HFFc6 (cell line): ENCODE data around the gene VAMP4. TPM values are rescaled to one million over a fixed set of nuclear protein-coding genes. Genes with fewer than 3 reads are reported as not detected.

ENCODE experiments used
- DNase-seq: peaks from one replicate; pipeline ENCODE4 v3.0.0-alpha.2; 2018
- H3K27ac Mint-ChIP-seq: 2 replicates; pipeline ENCODE4 v1.8.0; 2020; ENCODE audit warnings: mild to moderate bottlenecking, mixed read lengths
- H3K27me3 Mint-ChIP-seq: 2 replicates; pipeline ENCODE4 v1.8.0; 2021; ENCODE audit warnings: mild to moderate bottlenecking, moderate library complexity, mixed read lengths; ENCODE audit not compliant: insufficient read depth
- H3K36me3 Mint-ChIP-seq: 2 replicates; pipeline ENCODE4 v1.8.0; 2021; ENCODE audit warnings: low read depth, mixed read lengths
- H3K4me1 Mint-ChIP-seq: 2 replicates; pipeline ENCODE4 v1.8.0; 2020; ENCODE audit warnings: low read depth, mixed read lengths
- H3K4me3 Mint-ChIP-seq: 2 replicates; pipeline ENCODE4 v1.8.0; 2020; ENCODE audit warnings: mild to moderate bottlenecking, moderate library complexity, mixed read lengths
- H3K9me3 Mint-ChIP-seq: 2 replicates; pipeline ENCODE4 v1.8.0; 2020; ENCODE audit warnings: mild to moderate bottlenecking, mixed read lengths
- CTCF ChIP-seq: fragments of 200-600 bp; sonication (generic); IDR thresholded peaks from 2 replicates; pipeline ENCODE4 v1.5.0; 2021; ENCODE audit warnings: antibody characterized with exemption, mild to moderate bottlenecking
- total RNA-seq, 6 experiments: library from RNA; stranded (reverse); fragmentation: NEBNext Ultra II Directional; extraction: Animal tissue kit (Norgen Biotek cat#: 25700); gene quantifications; 2 replicates in 1 of 6; 3 replicates in 5 of 6; pipeline ENCODE4 v1.2.3, GENCODE V29; 2021

The VAMP4 gene
- total RNA-seq, 6 experiments from 2014 or later: 12.8 to 14.7 (median 13.4) TPM

DNA sequence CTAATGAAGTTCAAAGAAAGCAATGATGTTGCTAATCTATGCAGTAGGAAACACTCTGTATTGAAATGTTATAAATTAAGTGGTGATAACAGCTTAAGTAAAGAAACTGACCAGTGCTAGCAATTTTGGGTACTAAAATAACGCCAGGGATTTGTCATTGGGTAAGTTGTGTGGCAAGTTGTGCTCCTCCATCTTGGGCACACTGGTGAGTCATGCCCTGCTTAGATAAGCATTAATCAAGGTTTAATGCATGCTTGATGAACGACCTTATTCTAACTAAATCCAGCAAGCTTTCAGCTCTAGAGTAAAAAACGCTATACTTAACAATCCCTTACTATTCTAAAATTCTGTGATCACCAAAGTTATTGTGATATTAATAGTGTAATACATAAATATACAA lies 25.2 kb downstream of the VAMP4 start:
- H3K4me1 Mint-ChIP-seq: peaks cover 30% of the 10 kb centered on the region
- no peak overlapping the region for H3K4me3 Mint-ChIP-seq
- H3K27me3 Mint-ChIP-seq: no peaks in the 10 kb centered on the region
- H3K9me3 Mint-ChIP-seq: no peaks in the 10 kb centered on the region
- DNase-seq: no peak
- no peaks in the 10 kb centered on the region for H3K36me3 Mint-ChIP-seq
- peak overlapping the region; percentile 65; the same call in 1 of the 2 replicates for H3K27ac Mint-ChIP-seq
- no peak for TF ChIP-seq CTCF

DNA sequence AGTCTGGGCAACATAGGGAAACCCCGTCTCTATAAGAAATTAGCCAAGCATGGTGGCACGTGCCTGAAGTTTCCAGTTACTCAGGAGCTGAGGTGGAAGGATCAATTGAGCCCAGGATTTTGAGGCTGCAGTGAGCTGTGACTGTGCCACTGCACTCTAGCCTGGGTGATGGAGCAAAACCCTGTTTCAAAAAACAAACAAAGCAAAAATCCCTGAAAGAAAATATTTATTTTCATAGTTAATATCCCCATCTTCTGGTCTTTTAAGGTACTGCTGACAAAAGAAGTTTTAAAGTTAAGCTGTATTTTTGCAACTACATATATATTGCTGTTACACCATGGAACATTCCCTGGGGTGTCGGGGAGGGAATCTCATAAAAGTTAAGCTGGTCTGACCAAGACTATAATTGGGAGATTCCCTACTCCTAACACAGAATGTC lies 26.0 kb downstream of the VAMP4 start:
- H3K4me1 Mint-ChIP-seq: peaks cover 30% of the 10 kb centered on the region
- peak overlapping the region; percentile 49 for H3K27ac Mint-ChIP-seq
- TF ChIP-seq CTCF: peak; percentile 81
- H3K4me3 Mint-ChIP-seq: no peak overlapping the region
- no peaks in the 10 kb centered on the region for H3K9me3 Mint-ChIP-seq
- no peaks in the 10 kb centered on the region for H3K27me3 Mint-ChIP-seq
- H3K36me3 Mint-ChIP-seq: no peaks in the 10 kb centered on the region
- DNase-seq: peak; percentile 7

DNA sequence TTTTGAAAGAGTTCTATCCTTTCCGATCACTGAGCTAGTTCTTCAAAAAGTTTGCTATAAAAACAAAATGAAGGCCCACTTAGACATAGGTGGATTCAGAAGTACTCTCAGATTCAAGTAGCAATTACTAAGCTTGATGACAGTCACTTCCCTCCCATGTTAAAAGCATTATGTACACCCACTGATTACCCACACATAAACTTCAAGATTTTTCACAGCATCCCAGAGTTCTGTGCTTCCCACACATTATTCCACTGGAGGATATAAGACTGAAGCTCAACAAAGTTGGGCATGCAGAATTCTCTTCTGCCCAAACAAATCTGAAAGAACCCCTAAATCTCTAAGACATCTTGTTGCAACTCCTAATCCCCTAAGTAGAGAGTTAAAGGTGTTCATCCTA lies 29.5 kb downstream of the VAMP4 start:
- H3K4me1 Mint-ChIP-seq: peaks cover 12% of the 10 kb centered on the region
- H3K4me3 Mint-ChIP-seq: no peak overlapping the region
- peaks cover 5% of the 10 kb centered on the region for H3K36me3 Mint-ChIP-seq
- TF ChIP-seq CTCF: no peak
- no peak for DNase-seq
- H3K9me3 Mint-ChIP-seq: no peaks in the 10 kb centered on the region
- no peaks in the 10 kb centered on the region for H3K27me3 Mint-ChIP-seq
- H3K27ac Mint-ChIP-seq: no peak overlapping the region

DNA sequence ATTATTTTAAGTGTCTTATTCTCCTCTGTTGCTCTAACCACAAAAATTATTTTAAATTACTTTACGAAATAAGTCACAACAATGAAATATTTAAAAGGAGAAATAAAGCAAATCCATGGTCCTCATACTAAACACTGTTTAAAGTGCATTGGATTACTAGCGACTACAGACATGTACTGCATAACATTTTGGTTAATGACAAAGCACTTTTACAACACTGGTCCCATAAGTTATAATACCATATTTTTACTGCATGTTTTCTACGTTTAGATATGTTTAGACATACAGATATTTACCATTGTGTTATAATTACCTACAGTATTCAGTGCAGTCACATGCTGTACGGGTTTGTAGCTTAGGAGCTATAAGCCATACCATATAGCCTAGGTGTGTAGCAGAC lies 30.2 kb downstream of the VAMP4 start:
- no peak for DNase-seq
- H3K9me3 Mint-ChIP-seq: no peaks in the 10 kb centered on the region
- H3K4me1 Mint-ChIP-seq: peaks cover 5% of the 10 kb centered on the region
- H3K27ac Mint-ChIP-seq: no peak overlapping the region
- peaks cover 6% of the 10 kb centered on the region for H3K36me3 Mint-ChIP-seq
- H3K27me3 Mint-ChIP-seq: no peaks in the 10 kb centered on the region
- no peak overlapping the region for H3K4me3 Mint-ChIP-seq
- no peak for TF ChIP-seq CTCF

DNA sequence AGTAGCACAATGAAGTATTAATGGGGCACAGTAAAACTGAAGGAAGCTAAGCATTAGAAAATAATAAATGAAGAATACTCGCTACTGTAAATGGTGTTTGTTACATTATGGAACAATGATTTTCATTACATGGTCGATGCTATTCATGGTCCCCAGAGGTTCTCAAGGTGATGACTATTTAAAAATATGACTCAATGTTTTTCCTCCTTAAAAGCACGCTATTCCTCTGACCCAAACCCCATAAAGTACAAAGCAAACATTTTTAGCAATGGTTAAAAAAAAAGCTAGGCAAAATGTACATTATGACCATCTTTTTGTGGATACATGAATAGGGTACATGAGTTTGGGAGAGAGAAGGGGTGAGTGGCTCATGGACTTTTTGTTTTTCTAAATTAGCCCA lies 34.3 kb downstream of the VAMP4 start:
- peaks cover 6% of the 10 kb centered on the region for H3K36me3 Mint-ChIP-seq
- H3K4me1 Mint-ChIP-seq: no peaks in the 10 kb centered on the region
- no peaks in the 10 kb centered on the region for H3K9me3 Mint-ChIP-seq
- no peak overlapping the region for H3K27ac Mint-ChIP-seq
- H3K27me3 Mint-ChIP-seq: no peaks in the 10 kb centered on the region
- H3K4me3 Mint-ChIP-seq: no peak overlapping the region
- DNase-seq: no peak
- TF ChIP-seq CTCF: no peak

DNA sequence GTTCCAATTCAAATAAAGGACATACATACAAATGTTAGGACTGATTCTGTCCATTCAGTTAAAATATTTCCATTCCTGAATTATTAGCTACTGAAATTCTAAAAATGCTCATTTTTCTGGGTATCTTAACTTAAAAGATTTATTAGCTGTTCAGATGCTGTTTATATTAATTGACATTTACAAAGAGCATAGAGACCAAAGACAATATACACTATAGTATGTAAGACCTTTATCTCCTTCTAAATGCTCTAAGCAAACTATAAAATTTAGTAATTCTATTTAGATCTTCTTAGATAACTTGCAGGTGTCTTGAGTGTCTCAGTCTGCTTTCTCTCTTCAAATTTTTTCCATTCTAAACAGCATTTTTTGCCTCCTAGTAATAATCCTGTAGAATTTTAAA lies 39.3 kb downstream of the VAMP4 start:
- DNase-seq: no peak
- Mint-ChIP-seq H3K4me1 (no peaks in the 10 kb centered on the region), H3K4me3 (no peak overlapping the region), H3K9me3 (no peaks in the 10 kb centered on the region), H3K27ac (no peak overlapping the region), H3K36me3 (peaks cover 14% of the 10 kb centered on the region), H3K27me3 (no peaks in the 10 kb centered on the region; the same call in 1 of the 2 replicates)
- TF ChIP-seq CTCF: no peak
